ENCODE measurements around the gene CCDC117.
A peak's percentile ranks its signal among the peaks of the same experiment; 100 is the strongest.

The CCDC117 gene

DNA sequence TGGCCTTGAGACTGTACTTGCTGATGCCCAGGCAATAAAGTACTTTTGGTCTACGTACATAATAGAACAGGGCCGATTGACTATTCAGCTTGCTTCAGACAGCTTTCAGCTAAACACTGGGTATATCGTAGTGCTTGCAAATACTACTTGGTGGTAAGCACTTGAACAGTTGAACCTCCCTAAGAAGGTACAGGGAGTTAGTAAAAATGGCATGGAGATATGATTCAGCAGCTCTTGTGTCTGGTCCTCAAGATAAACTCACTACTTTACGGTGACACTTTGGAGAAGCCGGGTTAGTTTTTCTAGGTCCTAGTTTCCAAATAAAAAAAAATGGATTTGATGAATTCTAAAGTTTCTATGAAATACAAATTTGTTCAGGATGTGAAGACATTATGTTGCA, 7.3 kb downstream of the CCDC117 start:
- Mint-ChIP-seq H3K27ac (no peak overlapping the region), H3K4me3 (no peak overlapping the region), H3K27me3 (ENCODE audit: low read depth, poor library complexity) (peaks cover 3% of the 10 kb centered on the region), H3K4me1 (peaks cover 12% of the 10 kb centered on the region), H3K9me3 (no peaks in the 10 kb centered on the region), H3K36me3 (ENCODE audit: low read depth) (peaks cover 76% of the 10 kb centered on the region)
- DNase-seq, result no peak
- TF ChIP-seq, protein P1, sequence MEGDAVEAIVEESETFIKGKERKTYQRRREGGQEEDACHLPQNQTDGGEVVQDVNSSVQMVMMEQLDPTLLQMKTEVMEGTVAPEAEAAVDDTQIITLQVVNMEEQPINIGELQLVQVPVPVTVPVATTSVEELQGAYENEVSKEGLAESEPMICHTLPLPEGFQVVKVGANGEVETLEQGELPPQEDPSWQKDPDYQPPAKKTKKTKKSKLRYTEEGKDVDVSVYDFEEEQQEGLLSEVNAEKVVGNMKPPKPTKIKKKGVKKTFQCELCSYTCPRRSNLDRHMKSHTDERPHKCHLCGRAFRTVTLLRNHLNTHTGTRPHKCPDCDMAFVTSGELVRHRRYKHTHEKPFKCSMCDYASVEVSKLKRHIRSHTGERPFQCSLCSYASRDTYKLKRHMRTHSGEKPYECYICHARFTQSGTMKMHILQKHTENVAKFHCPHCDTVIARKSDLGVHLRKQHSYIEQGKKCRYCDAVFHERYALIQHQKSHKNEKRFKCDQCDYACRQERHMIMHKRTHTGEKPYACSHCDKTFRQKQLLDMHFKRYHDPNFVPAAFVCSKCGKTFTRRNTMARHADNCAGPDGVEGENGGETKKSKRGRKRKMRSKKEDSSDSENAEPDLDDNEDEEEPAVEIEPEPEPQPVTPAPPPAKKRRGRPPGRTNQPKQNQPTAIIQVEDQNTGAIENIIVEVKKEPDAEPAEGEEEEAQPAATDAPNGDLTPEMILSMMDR (IDR thresholded peaks at IDR 0.05), result no peak

DNA sequence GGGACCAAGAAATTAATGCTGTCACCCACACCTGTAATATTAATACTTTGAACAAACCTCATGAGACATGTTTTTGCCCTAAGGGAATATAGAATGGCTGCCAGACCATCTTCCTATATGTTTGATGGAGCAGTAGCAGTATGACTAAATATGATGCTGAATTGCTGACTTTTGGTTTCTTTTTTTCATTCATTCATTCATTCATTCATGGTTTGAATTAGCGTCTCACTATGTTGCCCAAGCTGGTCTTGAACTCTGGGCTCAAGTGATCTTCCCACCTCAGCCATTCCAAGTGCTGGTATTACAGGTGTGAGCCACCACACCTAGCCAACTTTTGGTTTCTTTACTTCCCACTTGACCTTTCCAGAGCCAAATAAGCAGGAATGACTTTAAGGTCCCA, 7.8 kb downstream of the CCDC117 start:
- H3K9me3 Mint-ChIP-seq, result no peaks in the 10 kb centered on the region
- H3K4me1 Mint-ChIP-seq, result peaks cover 11% of the 10 kb centered on the region
- H3K27me3 Mint-ChIP-seq (ENCODE audit: low read depth, poor library complexity), result peaks cover 3% of the 10 kb centered on the region
- no peak overlapping the region for H3K27ac Mint-ChIP-seq
- H3K36me3 Mint-ChIP-seq (ENCODE audit: low read depth), result peaks cover 76% of the 10 kb centered on the region
- no peak overlapping the region for H3K4me3 Mint-ChIP-seq
- TF ChIP-seq, protein P1 (IDR thresholded peaks at IDR 0.05), result no peak
- no peak for DNase-seq

DNA sequence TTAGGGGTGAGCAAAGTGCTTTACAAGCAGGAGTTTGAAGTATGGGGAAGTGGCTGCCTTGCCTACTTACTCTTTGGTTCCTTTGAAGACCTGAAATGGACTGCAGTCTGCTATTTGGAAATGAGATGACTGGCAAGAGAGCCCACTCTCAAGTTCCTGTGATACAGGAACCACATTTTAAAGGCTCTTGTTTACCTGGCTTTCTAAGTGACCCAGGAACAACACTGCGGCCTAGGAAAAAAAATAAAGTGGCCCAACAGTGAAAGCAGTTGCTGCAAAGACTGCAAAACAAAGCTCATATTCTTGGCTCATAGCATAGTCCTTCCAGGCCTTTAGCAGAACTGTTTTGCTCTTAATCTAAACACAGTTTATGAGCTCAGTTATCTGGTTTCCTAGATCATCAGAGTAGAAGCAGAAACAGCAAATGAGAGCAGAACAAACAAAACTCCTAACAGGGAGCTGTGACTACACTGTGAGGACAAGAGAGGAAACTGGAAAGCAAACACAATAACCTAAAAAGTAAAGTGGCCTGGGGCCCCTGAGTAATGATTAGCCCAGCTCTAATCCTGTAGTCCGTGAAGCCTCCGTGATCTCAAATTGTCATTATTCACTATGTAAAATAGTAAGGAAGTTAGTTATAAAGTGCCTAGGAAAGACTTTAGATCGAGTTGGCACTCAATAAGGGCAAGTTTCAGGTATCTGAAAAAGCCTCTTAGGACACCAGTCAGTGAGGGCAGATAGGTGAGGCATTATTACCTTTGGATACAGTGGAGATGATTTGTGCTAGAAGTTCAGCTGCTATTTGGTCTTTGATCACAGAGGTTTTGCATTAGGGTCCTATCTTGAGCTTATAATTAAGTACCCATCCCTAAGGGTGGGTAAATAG, 11.5 kb downstream of the CCDC117 start:
- peaks cover 18% of the 10 kb centered on the region for H3K4me1 Mint-ChIP-seq
- H3K27me3 Mint-ChIP-seq (ENCODE audit: low read depth, poor library complexity), result no peaks in the 10 kb centered on the region
- peak overlapping the region; percentile 92 for H3K27ac Mint-ChIP-seq
- DNase-seq, result no peak
- peaks cover 73% of the 10 kb centered on the region for H3K36me3 Mint-ChIP-seq (ENCODE audit: low read depth)
- TF ChIP-seq, protein P1 (IDR thresholded peaks at IDR 0.05), result no peak
- H3K9me3 Mint-ChIP-seq, result no peaks in the 10 kb centered on the region
- no peak overlapping the region for H3K4me3 Mint-ChIP-seq

DNA sequence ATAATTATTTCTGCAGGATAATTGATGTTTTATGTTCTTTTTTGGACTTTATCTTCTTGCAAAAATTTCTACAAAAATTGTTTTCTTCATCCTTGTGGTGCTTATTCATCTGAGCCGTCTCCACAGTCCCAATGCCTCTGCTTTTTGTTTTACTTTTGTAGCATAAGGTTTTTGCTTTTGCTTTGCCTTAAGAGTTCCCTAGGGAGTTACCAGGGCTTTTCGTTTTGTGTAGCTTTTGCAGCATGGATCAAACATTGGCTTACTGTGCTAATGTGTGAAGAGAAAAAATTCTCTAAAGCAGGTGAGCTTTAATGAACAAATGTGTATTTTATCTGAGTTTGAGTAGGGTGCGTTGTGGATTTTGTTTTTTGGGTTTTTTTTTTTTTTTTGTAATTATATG, 16.1 kb downstream of the CCDC117 start:
- Mint-ChIP-seq H3K4me1 (peaks cover 24% of the 10 kb centered on the region), H3K9me3 (no peaks in the 10 kb centered on the region), H3K4me3 (no peak overlapping the region), H3K27me3 (ENCODE audit: low read depth, poor library complexity) (no peaks in the 10 kb centered on the region), H3K27ac (peak overlapping the region; percentile 88), H3K36me3 (ENCODE audit: low read depth) (peaks cover 63% of the 10 kb centered on the region)
- TF ChIP-seq, protein P1 (IDR thresholded peaks at IDR 0.05), result no peak
- DNase-seq, result no peak

DNA sequence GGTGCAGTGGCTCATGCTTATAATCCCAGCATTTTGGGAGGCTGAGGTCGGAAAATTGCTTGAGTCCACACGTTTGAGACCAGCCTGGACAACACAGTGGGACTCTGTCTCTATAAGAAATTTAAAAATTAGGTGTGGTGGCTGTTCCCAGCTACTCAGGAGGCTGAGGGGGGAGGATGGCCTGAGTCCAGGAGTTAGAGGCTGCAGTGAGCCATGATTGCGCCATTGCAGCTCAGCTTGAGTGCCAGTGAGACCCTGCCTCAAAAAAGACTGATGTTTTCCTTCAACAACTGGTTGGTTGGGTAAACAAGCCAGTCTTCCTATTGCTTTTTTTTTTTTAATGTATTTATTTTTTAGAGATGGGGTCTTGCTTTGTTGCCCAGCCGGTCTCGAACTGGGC, 18.6 kb downstream of the CCDC117 start:
- Mint-ChIP-seq H3K36me3 (ENCODE audit: low read depth) (peaks cover 63% of the 10 kb centered on the region), H3K4me1 (peaks cover 17% of the 10 kb centered on the region), H3K27ac (no peak overlapping the region), H3K9me3 (no peaks in the 10 kb centered on the region), H3K4me3 (no peak overlapping the region), H3K27me3 (ENCODE audit: low read depth, poor library complexity) (no peaks in the 10 kb centered on the region)
- DNase-seq, result no peak
- TF ChIP-seq, protein P1 (IDR thresholded peaks at IDR 0.05), result no peak

All from nephron progenitor cell (in vitro differentiated cells).